Mucosa of rectum (tissue), 2 donors: ENCODE measurements around the gene VPS13D.
A peak's percentile ranks its signal among the peaks of the same experiment; 100 is the strongest.

ENCODE experiments used
- H3K27ac ChIP-seq, 2 donors: one replicate each; pipeline ENCODE4 v1.7.0; 2013; ENCODE audit warnings: inconsistent platforms in 2 of 2, low read depth in 2 of 2, low read length in 2 of 2
- H3K27me3 ChIP-seq, 2 donors: one replicate each; pipeline ENCODE4 v1.7.0; 2013; ENCODE audit warnings: low read length in 2 of 2; ENCODE audit not compliant: control insufficient read depth in 2 of 2, insufficient read depth in 2 of 2
- H3K36me3 ChIP-seq, 2 donors: one replicate each; pipeline ENCODE4 v1.7.0; 2013; ENCODE audit warnings: low read length in 2 of 2; ENCODE audit not compliant: control insufficient read depth in 2 of 2, insufficient read depth in 2 of 2
- H3K4me1 ChIP-seq, 2 donors: one replicate each; pipeline ENCODE4 v1.7.0; 2013; ENCODE audit warnings: low read length in 2 of 2, mild to moderate bottlenecking in 1 of 2; ENCODE audit not compliant: control insufficient read depth in 2 of 2, insufficient read depth in 2 of 2
- H3K4me3 ChIP-seq, 2 donors: one replicate each; pipeline ENCODE4 v1.7.0; 2013; ENCODE audit warnings: low read length in 2 of 2
- H3K9ac ChIP-seq, 2 donors: one replicate each; pipeline ENCODE4 v1.7.0; 2013; ENCODE audit warnings: low read length in 2 of 2, low read depth in 1 of 2, mild to moderate bottlenecking in 1 of 2
- H3K9me3 ChIP-seq, 2 donors: one replicate each; pipeline ENCODE4 v1.7.0; 2013; ENCODE audit warnings: low read length in 2 of 2; ENCODE audit not compliant: control insufficient read depth in 2 of 2
- donor health status: healthy.
- donor health status: Normal muscosa, but diverticular disease.

The VPS13D gene

DNA sequence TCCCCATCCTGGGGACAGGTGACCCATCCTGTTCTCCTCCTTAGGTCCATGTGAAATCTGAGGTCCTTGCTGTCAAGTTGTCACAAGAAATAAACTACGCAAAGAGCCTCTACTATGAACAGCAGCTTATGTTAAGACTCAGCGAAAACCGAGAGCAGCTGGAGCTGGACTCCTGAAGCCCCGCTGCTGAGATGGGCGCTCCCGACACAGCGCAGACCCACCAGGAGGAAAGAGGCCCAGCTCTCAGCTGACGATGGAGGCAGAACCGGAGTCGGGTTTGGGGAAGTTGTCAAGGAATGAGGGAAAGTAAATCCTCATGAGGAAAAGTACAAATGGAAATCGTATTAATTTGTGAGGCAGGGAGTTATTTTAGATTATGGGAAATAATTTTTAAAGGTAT, 279.0 kb downstream of the VPS13D start:
- Histone ChIP-seq H3K36me3 (peaks cover 6 to 21% of the 10 kb centered on the region in 2 donors), H3K9me3 (no peaks in the 10 kb centered on the region), H3K27me3 (no peaks in the 10 kb centered on the region)

DNA sequence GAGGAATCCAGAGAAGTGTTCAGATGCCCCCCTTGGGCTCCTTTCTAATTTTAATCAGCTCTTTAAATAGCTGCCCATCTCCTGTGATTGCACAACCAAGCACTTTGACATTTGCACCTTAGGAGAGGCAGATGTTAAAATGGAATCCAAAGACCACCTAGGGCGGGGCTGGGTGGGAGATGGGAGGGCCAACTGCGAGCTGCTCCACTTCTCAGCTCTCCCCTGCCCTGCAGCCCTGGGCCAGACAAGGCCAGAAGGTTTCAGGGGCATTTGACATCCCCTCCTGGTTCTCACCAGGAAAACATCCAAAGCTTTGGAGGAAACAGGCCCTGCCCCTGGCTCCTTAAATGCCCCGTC, 281.3 kb downstream of the VPS13D start:
- Histone ChIP-seq H3K4me1 (no peaks in the 10 kb centered on the region), H3K4me3 (peak overlapping the region; percentile 24 to 33), H3K9ac (peak overlapping the region in 1 of 2 donors; percentile 20), H3K27me3 (no peaks in the 10 kb centered on the region), H3K9me3 (no peaks in the 10 kb centered on the region), H3K36me3 (peaks cover 6 to 16% of the 10 kb centered on the region in 2 donors), H3K27ac (no peak overlapping the region)

More for the DNA sequence above, 279.0 kb downstream of the VPS13D start:
- H3K4me1 ChIP-seq: no peaks in the 10 kb centered on the region
- no peak overlapping the region for H3K9ac ChIP-seq
- H3K27ac ChIP-seq: no peak overlapping the region
- H3K4me3 ChIP-seq: no peak overlapping the region

DNA sequence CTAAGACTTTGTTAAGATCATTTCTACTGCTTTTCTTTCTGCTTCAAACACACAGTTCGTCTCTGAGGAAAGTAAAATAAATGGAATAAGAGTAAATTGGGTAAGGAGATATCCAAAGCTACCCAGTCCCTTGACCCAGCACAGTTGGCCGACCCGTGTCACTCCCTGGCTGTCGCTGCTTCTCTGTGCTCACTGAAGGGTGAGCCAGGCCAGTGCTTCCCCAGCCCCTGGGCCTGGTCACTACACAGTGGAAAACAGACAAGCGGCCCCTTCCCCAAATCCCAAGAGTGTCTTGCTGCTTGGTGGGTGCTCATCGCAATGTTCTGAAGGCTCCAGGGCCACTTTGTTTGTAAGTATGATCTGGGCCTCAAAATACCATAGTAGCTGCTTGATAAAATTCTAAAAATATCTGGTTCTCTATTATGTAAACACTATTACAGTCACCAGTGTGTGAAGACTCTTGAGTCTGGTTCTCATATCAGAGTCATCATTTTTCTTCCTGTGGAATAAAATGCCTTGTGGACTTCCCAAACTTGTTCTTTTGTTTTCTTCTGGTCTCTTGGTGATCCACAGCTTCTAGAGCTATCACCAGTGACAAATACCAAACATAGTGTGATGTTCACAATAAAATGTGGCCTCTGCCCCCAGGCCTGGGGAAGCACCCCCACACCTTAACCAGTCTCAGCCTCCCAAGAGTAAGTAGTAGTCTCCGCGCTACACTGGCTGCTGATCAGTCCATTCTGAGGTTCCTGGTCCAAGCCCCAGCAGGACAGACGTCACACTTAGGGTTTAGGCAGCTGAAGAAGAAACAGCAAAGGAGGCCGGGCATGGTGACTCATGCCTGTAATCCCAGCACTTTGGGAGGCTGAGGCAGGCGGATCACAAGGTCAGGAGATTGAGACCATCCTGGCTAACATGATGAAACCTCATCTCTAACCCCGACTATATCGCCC, 282.0 kb downstream of the VPS13D start:
- Histone ChIP-seq H3K27me3 (no peaks in the 10 kb centered on the region), H3K27ac (peak overlapping the region; percentile 6 to 48), H3K36me3 (peaks cover 4 to 12% of the 10 kb centered on the region in 2 donors), H3K4me3 (no peak overlapping the region), H3K9ac (peak overlapping the region in 1 of 2 donors; percentile 20), H3K9me3 (no peaks in the 10 kb centered on the region), H3K4me1 (no peaks in the 10 kb centered on the region)

DNA sequence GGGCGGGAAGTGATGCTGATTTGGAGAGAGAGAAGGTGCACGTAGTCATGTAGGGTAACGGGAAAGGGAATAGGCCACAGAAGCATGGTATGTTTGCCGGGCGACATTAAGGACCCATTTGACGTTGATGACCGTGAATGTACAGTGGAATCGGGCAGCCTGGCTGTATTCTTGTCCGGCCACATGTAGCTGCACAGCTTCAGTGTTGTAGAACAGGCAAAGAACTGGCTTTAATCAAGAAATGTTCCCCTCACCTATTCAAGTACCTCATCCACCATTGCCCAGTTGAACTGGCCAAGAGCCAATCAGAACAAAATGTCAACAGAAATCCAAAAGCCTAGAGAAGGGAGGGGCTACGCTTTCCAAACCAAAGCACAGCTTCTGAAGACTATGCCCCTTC, 283.4 kb downstream of the VPS13D start:
- Histone ChIP-seq H3K4me3 (no peak overlapping the region), H3K27ac (no peak overlapping the region), H3K4me1 (no peaks in the 10 kb centered on the region), H3K27me3 (no peaks in the 10 kb centered on the region), H3K9me3 (no peaks in the 10 kb centered on the region), H3K9ac (no peak overlapping the region), H3K36me3 (peaks cover under 1 to 4% of the 10 kb centered on the region in 2 donors)

DNA sequence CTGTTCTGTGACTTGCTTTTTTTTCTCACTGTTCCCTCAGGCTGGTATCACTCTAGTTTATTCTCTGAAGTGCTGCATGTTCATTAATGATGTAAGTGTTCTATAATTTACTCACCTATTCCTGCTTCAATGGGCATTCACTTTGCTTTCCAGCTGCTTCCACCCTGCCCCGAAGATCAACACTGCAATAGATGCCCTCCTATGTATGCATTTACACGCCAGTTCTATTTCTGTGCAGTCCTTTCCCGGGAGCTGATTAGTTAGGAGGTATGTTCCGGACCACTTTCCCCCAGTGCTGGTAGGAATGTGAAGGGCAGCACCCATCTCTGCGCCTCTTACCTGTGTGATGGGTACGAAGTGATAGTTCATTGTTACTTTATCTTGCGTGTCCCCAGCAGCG, 284.8 kb downstream of the VPS13D start:
- Histone ChIP-seq H3K9ac (no peak overlapping the region), H3K27ac (no peak overlapping the region), H3K4me1 (peaks cover 4 to 5% of the 10 kb centered on the region in 2 donors), H3K36me3 (no peaks in the 10 kb centered on the region), H3K27me3 (no peaks in the 10 kb centered on the region), H3K9me3 (no peaks in the 10 kb centered on the region), H3K4me3 (no peak overlapping the region)

DNA sequence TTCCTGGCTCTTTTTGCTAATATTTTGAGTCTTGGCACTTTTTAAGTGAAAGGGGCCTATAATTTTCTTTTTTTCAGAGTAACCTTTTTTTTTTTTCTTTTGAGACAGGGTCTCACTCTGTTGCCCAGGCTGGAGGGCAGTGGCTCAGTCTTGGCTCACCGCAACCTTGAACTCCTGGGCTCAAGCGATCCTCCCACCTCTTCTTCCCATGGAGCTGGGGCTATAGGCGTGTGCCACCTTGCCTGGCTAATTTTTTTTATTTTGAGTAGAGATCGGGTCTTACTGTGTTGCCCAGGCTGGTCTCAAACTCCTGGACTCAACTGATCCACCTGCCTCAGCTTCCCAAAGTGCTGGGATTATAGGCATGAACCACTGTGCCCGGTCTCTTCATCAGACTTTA, 285.4 kb downstream of the VPS13D start:
- Histone ChIP-seq H3K4me3 (no peak overlapping the region), H3K27me3 (no peaks in the 10 kb centered on the region), H3K9me3 (no peaks in the 10 kb centered on the region), H3K9ac (no peak overlapping the region), H3K4me1 (peaks cover 5 to 6% of the 10 kb centered on the region in 2 donors), H3K27ac (no peak overlapping the region), H3K36me3 (no peaks in the 10 kb centered on the region)

DNA sequence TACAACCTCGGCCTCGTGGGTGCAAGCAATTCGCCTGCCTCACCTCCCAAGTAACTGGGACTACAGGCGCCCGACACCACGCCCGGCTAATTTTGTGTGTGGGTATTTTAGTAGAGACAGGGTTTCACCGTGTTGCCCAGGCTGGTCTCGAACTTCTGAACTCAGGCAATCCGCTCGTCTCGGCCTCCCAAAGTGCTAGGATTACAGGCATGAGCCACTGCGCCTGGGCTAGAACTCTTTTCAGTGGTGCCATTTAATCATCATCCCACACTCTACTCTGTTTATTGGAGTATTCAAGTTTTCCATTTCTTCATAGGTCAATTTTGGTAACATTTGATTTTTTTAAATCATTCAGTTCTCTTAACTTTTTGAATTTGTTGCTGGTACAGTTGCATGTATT, 286.9 kb downstream of the VPS13D start:
- peaks cover 5 to 6% of the 10 kb centered on the region in 2 donors for H3K4me1 ChIP-seq
- H3K9me3 ChIP-seq: no peaks in the 10 kb centered on the region
- no peak overlapping the region for H3K9ac ChIP-seq
- H3K36me3 ChIP-seq: no peaks in the 10 kb centered on the region
- H3K4me3 ChIP-seq: no peak overlapping the region
- no peaks in the 10 kb centered on the region for H3K27me3 ChIP-seq
- H3K27ac ChIP-seq: no peak overlapping the region

DNA sequence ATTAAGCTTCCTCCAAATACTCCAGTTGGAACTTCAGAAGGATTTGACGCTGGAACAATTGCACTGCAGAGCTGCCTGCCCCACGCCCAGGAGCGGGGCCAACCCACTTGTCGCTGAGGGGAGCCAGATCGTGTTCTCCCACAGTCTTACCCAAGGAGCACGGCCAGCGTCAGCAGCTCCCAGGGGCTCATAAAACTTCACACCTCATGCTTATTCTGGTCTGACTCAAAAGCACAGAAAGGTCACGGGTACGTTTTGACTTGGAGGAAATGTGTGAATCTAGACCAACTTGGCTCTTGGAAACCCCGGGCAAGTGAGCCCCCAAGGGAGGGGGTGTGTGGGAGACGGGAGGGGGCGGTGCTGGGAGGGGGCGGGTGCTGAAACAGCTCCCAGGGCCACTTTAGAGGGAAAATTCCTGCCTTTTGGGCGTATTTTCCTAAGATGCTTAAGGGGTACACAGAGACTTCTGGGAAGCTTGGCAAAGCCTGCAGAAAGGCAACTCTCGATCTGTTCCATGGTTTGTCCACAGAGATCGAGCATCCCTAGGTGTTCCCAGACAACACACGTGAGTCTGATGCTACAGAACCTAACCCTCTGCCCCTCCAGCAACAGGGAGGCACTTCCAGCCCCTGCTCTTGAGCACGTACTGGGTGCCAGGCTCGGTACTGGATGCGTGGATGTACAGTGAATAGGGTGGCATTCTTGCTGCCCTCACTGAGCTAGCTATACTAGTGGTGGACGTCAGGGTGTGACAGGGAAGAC, 289.3 kb downstream of the VPS13D start:
- H3K9me3 ChIP-seq: no peaks in the 10 kb centered on the region
- no peaks in the 10 kb centered on the region for H3K27me3 ChIP-seq
- no peaks in the 10 kb centered on the region for H3K36me3 ChIP-seq
- no peak overlapping the region for H3K9ac ChIP-seq
- no peak overlapping the region for H3K27ac ChIP-seq
- H3K4me3 ChIP-seq: peak overlapping the region in 1 of 2 donors; percentile 23
- peaks cover 5 to 6% of the 10 kb centered on the region in 2 donors for H3K4me1 ChIP-seq

DNA sequence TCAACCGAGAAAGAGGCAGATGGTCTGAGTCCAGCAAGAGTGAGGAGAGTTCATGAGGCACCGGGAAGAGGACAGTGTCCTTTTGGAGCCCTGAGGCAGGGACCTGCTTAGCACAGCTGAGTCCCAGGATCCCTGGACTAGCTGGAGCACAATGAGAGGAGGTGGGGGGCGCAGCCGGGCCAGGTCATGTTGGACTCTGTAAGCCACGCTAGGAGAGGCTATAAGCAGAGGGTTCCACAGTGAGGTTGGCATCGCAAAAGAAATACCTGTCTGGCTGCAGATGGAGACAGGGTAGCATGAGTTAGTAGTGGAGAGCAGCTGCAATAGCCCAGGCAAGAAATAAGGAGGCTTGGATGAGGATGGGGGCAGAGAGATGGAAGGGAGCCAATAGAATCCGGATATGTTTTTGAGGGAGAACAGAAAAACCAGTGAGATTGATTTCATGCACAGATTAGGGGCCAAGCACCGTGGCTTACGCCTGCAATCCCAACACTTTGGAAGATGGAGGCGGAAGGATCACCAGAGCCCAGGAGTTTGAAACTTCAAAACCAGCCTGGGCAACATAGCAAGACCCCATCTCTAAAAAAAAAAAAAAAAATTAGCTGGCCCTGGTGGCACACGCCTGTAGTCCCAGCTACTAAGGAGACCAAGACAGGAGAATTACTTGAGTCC, 290.0 kb downstream of the VPS13D start:
- Histone ChIP-seq H3K4me3 (no peak overlapping the region), H3K36me3 (no peaks in the 10 kb centered on the region), H3K27me3 (no peaks in the 10 kb centered on the region), H3K4me1 (peaks cover 5 to 6% of the 10 kb centered on the region in 2 donors), H3K9me3 (no peaks in the 10 kb centered on the region), H3K27ac (no peak overlapping the region), H3K9ac (no peak overlapping the region)

DNA sequence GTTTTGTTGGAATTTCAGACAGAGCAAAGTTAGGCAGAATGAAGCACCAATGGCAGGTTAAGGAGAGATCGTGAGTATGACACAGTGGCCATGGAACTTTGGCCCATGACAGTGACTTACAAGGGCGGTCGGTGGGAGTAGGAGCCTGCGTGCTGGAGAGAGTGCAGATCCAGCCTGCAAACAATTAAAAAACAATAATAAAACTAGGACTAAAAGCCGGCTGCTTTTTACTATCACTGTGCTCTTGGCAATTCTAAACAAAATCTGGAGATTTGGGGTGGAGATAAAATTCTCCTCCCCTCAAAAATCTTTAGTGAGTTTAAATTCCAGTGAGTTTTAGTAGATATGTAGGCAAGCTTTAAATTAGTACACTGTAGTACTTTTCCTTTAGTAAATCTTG, 291.3 kb downstream of the VPS13D start:
- no peak overlapping the region for H3K4me3 ChIP-seq
- no peak overlapping the region for H3K9ac ChIP-seq
- no peak overlapping the region for H3K27ac ChIP-seq
- peaks cover 6 to 9% of the 10 kb centered on the region in 2 donors for H3K4me1 ChIP-seq
- H3K9me3 ChIP-seq: no peaks in the 10 kb centered on the region
- no peaks in the 10 kb centered on the region for H3K27me3 ChIP-seq
- H3K36me3 ChIP-seq: no peaks in the 10 kb centered on the region
